Pancreas (tissue), 10 donors: ENCODE results near the gene PFKP. TPM values are rescaled to one million over a fixed set of nuclear protein-coding genes. Genes with fewer than 3 reads are reported as not detected.

Source experiments
- ATAC-seq, 4 donors: fragments of 200-7000 bp; cut with Tn5 transposase; one replicate each; pipeline versions ENCODE4 v1.8.0 to v1.9.1; 2020; ENCODE audit warnings: mild to moderate bottlenecking in 4 of 4, moderate library complexity in 4 of 4
- DNase-seq, 6 donors: peaks; one replicate each; pipeline ENCODE4 v3.0.0-alpha.2; 2020
- FAIRE-seq: peaks from 2 replicates; lab custom pipeline; 2012; peaks lifted over from hg19 to GRCh38; lab: Jason Lieb, UNC
- H3K27ac ChIP-seq, 4 donors: fragments of 200-600 bp; sonication (generic); 1 replicate in 3 of 4; 2 replicates in 1 of 4; pipeline versions ENCODE4 v1.5.0 to v1.8.0; 2020
- H3K27me3 ChIP-seq, 4 donors: fragments of 200-600 bp; one replicate each; pipeline ENCODE4 v1.8.0; 2021
- H3K36me3 ChIP-seq, 3 donors: fragments of 200-600 bp; sonication (generic) in 1 of 3; one replicate each; pipeline versions ENCODE4 v1.5.0 to v1.8.0; 2020 to 2021
- H3K4me1 ChIP-seq, 3 donors: fragments of 200-600 bp; one replicate each; pipeline ENCODE4 v1.8.0; 2021
- H3K4me3 ChIP-seq, 4 donors: fragments of 200-600 bp; sonication (generic) in 2 of 4; one replicate each; pipeline versions ENCODE4 v1.5.0 to v1.8.0; 2020 to 2021
- H3K9me3 ChIP-seq, 4 donors: fragments of 200-600 bp; one replicate each; pipeline ENCODE4 v1.8.0; 2021
- WGBS, 2 donors: extraction: QIAGEN DNeasy Blood & Tissue Kit; methylation state at CpG; one replicate each; pipeline ENCODE4 v1.1.7; 2013; 5-methylcytosine and 5-hydroxymethylcytosine counted together
- intact Hi-C, 3 donors: fragments of 100-400 bp; cut with DNase I; formaldehyde crosslinking; loops; one replicate each; pipeline versions ENCODE4 v1.11.1 to v1.14.2; 2022
- polyA plus RNA-seq, 2 donors: library from polyadenylated mRNA; stranded (reverse); fragments of 200-250 nt; gene quantifications; one replicate each; pipeline ENCODE4 v1.2.3, GENCODE V29; 2013
- total RNA-seq, 6 donors: library from RNA; stranded (reverse); fragmentation: NEBNext Ultra II Directional in 4 of 6; extraction: Animal tissue kit (Norgen Biotek cat#: 25700) in 4 of 6; gene quantifications; one replicate each; pipeline versions ENCODE4 v1.2.1 to v1.2.4, GENCODE V29; 2021 to 2023
- TF ChIP-seq, protein P1 (sequence below), 4 donors: fragments of 200-600 bp; sonication (generic) in 3 of 4; IDR thresholded peaks; one replicate each; pipeline versions ENCODE4 v1.5.0 to v1.8.0; 2021; ENCODE audit warnings: antibody characterized with exemption in 4 of 4
- donor health status: healthy with polysubstance abuse.
- donor health status: DM: no; HTN: no; CAD: no; lungs with moderate emphysema.
- donor health status: DM: no; HTN: no; CAD: no.
- donor health status: control.
- donor health status: control.
- donor health status: Bipolar disorder and iron deficiency.
- donor health status: DM: yes; HTN: yes; CAD: no.
- donor health status: DM: no; HTN: no; CAD: no.
- donor health status: DM: no; HTN: no; CAD: no.
- donor health status: DM: yes; HTN: yes; CAD: no.

Gene PFKP
- total and polyA plus RNA-seq, 8 donors: 6.8 to 32.5 (median 14.1) TPM

GRCh38 chr10:3090388-3090787, 23.0 kb downstream of the PFKP start:
- no peaks in the 10 kb centered on the region for H3K27me3 ChIP-seq
- peaks cover 0 to 9% (median 6%) of the 10 kb centered on the region in 3 donors for H3K4me1 ChIP-seq
- ATAC-seq: no peak
- WGBS, 2 donors: 61 to 70% methylated on average over 12 of the region's 12 CpGs
- peak in 1 of 6 donors; percentile 21 for DNase-seq
- no peak overlapping the region for H3K4me3 ChIP-seq
- H3K27ac ChIP-seq: peak overlapping the region in 1 of 4 donors; percentile 62
- H3K36me3 ChIP-seq: no peaks in the 10 kb centered on the region
- TF ChIP-seq, protein P1, sequence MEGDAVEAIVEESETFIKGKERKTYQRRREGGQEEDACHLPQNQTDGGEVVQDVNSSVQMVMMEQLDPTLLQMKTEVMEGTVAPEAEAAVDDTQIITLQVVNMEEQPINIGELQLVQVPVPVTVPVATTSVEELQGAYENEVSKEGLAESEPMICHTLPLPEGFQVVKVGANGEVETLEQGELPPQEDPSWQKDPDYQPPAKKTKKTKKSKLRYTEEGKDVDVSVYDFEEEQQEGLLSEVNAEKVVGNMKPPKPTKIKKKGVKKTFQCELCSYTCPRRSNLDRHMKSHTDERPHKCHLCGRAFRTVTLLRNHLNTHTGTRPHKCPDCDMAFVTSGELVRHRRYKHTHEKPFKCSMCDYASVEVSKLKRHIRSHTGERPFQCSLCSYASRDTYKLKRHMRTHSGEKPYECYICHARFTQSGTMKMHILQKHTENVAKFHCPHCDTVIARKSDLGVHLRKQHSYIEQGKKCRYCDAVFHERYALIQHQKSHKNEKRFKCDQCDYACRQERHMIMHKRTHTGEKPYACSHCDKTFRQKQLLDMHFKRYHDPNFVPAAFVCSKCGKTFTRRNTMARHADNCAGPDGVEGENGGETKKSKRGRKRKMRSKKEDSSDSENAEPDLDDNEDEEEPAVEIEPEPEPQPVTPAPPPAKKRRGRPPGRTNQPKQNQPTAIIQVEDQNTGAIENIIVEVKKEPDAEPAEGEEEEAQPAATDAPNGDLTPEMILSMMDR (IDR thresholded peaks at IDR 0.05): no peak
- intact Hi-C loops: no loop called here
- no peaks in the 10 kb centered on the region for H3K9me3 ChIP-seq
- FAIRE-seq: no peak

DNA sequence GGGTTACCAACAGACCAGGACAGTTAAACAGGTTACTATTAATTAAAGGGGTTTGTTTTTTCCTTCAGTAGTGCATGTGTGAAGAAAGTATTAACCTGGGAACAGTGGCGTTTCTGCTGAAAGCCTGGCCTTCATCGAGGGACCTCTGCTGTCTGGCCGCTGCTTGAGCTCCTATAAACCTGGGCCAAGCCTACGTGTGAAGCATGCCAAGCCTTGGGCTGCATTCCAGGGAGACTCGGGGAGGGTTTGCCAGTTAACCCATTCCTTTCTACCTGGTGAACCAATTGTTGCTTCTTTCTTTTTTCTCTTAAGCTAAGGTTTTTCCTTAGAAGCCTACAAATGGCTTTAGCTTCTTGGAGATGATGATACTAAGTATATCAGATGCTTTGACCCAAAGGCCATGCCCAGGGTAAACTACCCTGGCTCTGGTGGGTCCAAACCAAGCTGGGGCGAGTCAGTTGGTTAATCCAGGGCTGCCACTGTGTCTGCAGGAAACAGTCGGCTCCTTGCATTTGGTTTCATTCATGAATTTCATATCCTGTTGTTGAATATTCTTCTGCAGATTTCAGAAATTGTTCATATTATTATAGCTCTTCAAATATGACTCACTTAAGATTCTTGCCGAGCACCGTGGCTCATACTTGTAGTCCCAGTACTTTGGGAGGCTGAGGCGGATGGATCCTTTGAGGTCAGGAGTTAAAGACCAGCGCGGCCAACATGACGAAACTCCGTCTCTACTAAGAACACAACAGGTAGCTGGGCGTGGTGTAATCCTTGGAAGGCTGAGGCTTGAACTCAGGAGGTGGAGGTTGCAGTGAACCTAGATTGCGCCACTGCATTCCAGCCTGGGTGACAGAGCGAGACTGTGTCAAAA, 23.8 kb downstream of the PFKP start:
- ATAC-seq: peak; percentile 61 to 79 (median 74)
- Histone ChIP-seq H3K9me3 (no peaks in the 10 kb centered on the region), H3K27ac (peak overlapping the region in 2 of 4 donors; percentile 3 to 62), H3K4me3 (no peak overlapping the region), H3K36me3 (no peaks in the 10 kb centered on the region), H3K4me1 (peaks cover 3 to 9% (median 8%) of the 10 kb centered on the region in 3 donors), H3K27me3 (no peaks in the 10 kb centered on the region)
- no peak for FAIRE-seq
- intact Hi-C loops: no loop called here
- DNase-seq: peak in 4 of 6 donors; percentile 54 to 76 (median 71)
- WGBS, 2 donors: 36 to 39% methylated on average over 17 of the region's 17 CpGs
- TF ChIP-seq, protein P1 (IDR thresholded peaks at IDR 0.05): no peak

DNA sequence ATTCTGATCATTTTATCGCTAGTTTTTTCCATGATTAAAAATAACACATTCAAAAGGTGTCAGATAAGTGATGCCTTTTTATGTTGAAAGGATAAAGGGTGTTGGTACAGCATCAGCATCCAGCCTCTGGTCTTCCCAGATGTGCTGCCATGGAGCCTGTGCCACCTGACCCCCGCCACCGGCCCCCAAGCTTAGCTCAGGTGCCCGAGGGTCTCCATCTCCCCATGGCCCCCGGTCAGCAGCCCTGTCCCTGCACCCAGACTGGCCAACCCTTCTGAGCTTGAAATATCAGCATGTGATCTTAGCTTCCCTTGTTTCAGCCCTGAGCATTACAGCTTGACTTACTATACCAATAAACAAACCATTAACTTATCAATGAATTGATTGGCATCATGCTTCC, 24.6 kb downstream of the PFKP start:
- Histone ChIP-seq H3K4me3 (no peak overlapping the region), H3K4me1 (peaks cover 3 to 9% (median 9%) of the 10 kb centered on the region in 3 donors), H3K9me3 (no peaks in the 10 kb centered on the region), H3K27me3 (no peaks in the 10 kb centered on the region), H3K36me3 (no peaks in the 10 kb centered on the region), H3K27ac (no peak overlapping the region)
- DNase-seq (peak in 1 of 6 donors; percentile 22), ATAC-seq (no peak), FAIRE-seq (no peak)
- TF ChIP-seq, protein P1 (IDR thresholded peaks at IDR 0.05): no peak
- intact Hi-C loops: no loop called here
- WGBS, 2 donors: 52 to 63% methylated on average over 5 of the region's 5 CpGs

DNA sequence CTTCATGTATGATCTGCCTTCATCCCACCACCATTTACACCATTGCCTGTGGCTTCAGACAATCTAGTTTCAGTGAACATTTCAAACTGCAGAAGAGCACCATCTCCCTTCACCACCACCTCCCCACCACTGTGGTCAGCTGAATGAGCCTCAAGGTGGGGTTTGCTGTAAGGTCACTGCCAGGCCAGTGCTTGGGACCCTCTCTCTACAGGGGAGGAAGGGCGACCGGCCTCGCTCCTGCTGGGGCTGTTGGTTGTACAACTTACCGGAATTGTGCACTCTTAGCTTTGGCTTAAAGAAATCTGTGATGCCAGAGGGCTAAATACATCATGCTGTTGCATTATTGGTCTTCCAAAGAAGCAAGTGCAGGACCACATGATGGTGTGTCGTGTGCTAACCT, 26.6 kb downstream of the PFKP start:
- no peak for FAIRE-seq
- TF ChIP-seq, protein P1 (IDR thresholded peaks at IDR 0.05): no peak
- no peak for ATAC-seq
- no peak overlapping the region for H3K4me3 ChIP-seq
- H3K27me3 ChIP-seq: no peaks in the 10 kb centered on the region
- intact Hi-C loops: no loop called here
- WGBS, 2 donors: 65 to 84% methylated on average over 5 of the region's 5 CpGs
- H3K36me3 ChIP-seq: no peaks in the 10 kb centered on the region
- peaks cover 3 to 9% (median 9%) of the 10 kb centered on the region in 3 donors for H3K4me1 ChIP-seq
- no peak overlapping the region for H3K27ac ChIP-seq
- no peaks in the 10 kb centered on the region for H3K9me3 ChIP-seq
- peak in 1 of 6 donors; percentile 25 for DNase-seq

GRCh38 chr10:3094609-3095036, 27.3 kb downstream of the PFKP start:
- no peaks in the 10 kb centered on the region for H3K36me3 ChIP-seq
- no peak overlapping the region for H3K4me3 ChIP-seq
- FAIRE-seq (no peak), DNase-seq (no peak), ATAC-seq (no peak)
- no peaks in the 10 kb centered on the region for H3K9me3 ChIP-seq
- H3K27me3 ChIP-seq: no peaks in the 10 kb centered on the region
- peak overlapping the region in 2 of 4 donors; percentile 63 to 72 for H3K27ac ChIP-seq
- peaks cover 3 to 9% (median 9%) of the 10 kb centered on the region in 3 donors for H3K4me1 ChIP-seq
- intact Hi-C loops: no loop called here
- TF ChIP-seq, protein P1 (IDR thresholded peaks at IDR 0.05): no peak
- 41 to 50% methylated on average over 5 of the region's 5 CpGs for WGBS, 2 donors
